Vagina (tissue), 2 donors: ENCODE results near the gene SGK2.

ENCODE experiments used
- POLR2A ChIP-seq, 2 donors: fragments of 450-650 bp; IDR thresholded peaks; one replicate each; pipeline ENCODE4 v1.6.1; 2017; ENCODE audit warnings: antibody characterized with exemption in 2 of 2, mild to moderate bottlenecking in 2 of 2, moderate library complexity in 2 of 2
- TF ChIP-seq, protein P1 (sequence below), 3 experiments: fragments of 450-650 bp in 2 of 3; fragments of 200-600 bp in 1 of 3; sonication (generic) in 1 of 3; IDR thresholded peaks; one replicate each; pipeline ENCODE4 v1.5.1; 2017 to 2019; ENCODE audit warnings: antibody characterized with exemption in 3 of 3, mild to moderate bottlenecking in 2 of 3, moderate library complexity in 2 of 3

- TF ChIP-seq, protein P1, sequence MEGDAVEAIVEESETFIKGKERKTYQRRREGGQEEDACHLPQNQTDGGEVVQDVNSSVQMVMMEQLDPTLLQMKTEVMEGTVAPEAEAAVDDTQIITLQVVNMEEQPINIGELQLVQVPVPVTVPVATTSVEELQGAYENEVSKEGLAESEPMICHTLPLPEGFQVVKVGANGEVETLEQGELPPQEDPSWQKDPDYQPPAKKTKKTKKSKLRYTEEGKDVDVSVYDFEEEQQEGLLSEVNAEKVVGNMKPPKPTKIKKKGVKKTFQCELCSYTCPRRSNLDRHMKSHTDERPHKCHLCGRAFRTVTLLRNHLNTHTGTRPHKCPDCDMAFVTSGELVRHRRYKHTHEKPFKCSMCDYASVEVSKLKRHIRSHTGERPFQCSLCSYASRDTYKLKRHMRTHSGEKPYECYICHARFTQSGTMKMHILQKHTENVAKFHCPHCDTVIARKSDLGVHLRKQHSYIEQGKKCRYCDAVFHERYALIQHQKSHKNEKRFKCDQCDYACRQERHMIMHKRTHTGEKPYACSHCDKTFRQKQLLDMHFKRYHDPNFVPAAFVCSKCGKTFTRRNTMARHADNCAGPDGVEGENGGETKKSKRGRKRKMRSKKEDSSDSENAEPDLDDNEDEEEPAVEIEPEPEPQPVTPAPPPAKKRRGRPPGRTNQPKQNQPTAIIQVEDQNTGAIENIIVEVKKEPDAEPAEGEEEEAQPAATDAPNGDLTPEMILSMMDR (IDR thresholded peaks at IDR 0.05), result no peak
- no peak for TF ChIP-seq POLR2A (IDR thresholded peaks at IDR 0.05)
Observed at GRCh38 chr20:43539975-43540672, 18.7 kb upstream of the SGK2 start.
